HAP-1 (cell line): ENCODE measurements around the gene SZT2.
"Not testable (repeated sequence)": the region's sequence is repeated elsewhere in the genome, so short reads cannot be mapped to it uniquely, and the experiment has no call there.

ENCODE experiments used
- DNase-seq, 2 experiments: peaks; one replicate each; pipeline ENCODE4 v3.0.0-alpha.2; 2016 to 2020; ENCODE audit warnings: low spot score in 2 of 2
- H3K27me3 ChIP-seq: fragments of 250-450 bp; sonication (Bioruptor Pico); 2 replicates; pipeline ENCODE4 v1.5.1; 2020; ENCODE audit warnings: low read depth, mild to moderate bottlenecking, moderate library complexity
- H3K36me3 ChIP-seq: fragments of 250-450 bp; sonication (Bioruptor Pico); replicated peaks from 2 replicates; pipeline ENCODE4 v1.5.1; 2020; ENCODE audit warnings: mild to moderate bottlenecking
- H3K4me1 ChIP-seq: fragments of 250-450 bp; sonication (Bioruptor Pico); 2 replicates; pipeline ENCODE4 v1.5.1; 2020; ENCODE audit warnings: mild to moderate bottlenecking
- H3K4me3 ChIP-seq: fragments of 250-450 bp; sonication (Bioruptor Pico); 2 replicates; pipeline ENCODE4 v1.5.1; 2020; ENCODE audit warnings: mild to moderate bottlenecking, moderate library complexity
- H3K9me3 ChIP-seq: fragments of 250-450 bp; sonication (Bioruptor Pico); 2 replicates; pipeline ENCODE4 v1.5.1; 2020; ENCODE audit warnings: mild to moderate bottlenecking, moderate library complexity
- in situ Hi-C: fragments of 300-500 bp; cut with MboI; formaldehyde crosslinking; loops from 3 replicates; pipeline ENCODE4 v1.14.3; 2020; ENCODE audit warnings: low sequenced_read_pairs, inconsistent platforms, mixed read lengths

SZT2 gene

DNA sequence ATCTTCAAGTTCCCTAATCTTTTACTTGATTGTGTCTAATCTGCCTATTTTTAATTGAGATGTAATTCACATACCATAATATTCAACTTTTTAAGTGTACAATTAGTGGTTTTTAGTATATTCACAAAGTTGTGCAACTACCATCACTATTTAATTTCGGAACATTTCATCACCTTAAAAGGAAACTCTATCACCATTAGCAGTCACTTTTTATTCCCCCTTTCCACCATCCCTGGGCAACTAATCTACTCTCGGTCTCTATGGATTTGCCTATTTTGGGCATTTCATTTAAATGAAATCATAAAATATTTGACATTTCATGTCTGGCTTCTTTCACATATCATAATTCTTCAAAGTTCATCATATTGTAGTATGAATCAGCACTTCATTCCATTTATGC is 94.7 kb downstream of the SZT2 start:
- Histone ChIP-seq H3K4me3 (no peak overlapping the region), H3K27me3 (no peaks in the 10 kb centered on the region), H3K36me3 (no peaks in the 10 kb centered on the region), H3K4me1 (no peaks in the 10 kb centered on the region), H3K9me3 (no peaks in the 10 kb centered on the region)
- in situ Hi-C loops = no loop called here
- no peak for DNase-seq

DNA sequence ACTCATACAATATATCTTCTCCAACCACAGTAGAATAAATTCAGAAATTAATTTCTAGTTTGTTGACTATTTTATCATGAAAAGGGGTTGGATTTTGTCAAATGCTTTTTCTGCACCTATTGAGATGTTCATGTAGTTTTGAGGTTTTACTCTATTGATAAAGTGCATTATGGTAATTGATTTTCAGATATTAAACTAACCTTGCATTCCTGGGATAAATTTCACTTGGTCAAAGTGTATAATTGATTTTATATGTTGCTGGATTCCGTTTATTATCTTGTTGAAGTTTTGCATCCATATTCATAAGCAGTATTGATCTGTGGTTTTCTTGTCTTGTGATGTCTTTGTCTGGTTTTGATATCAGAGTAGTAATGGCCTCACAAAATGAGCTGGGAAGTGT is 98.5 kb downstream of the SZT2 start:
- Histone ChIP-seq H3K4me1 (no peaks in the 10 kb centered on the region), H3K9me3 (no peaks in the 10 kb centered on the region), H3K4me3 (no peak overlapping the region), H3K36me3 (no peaks in the 10 kb centered on the region), H3K27me3 (no peaks in the 10 kb centered on the region)
- in situ Hi-C loops = no loop called here
- DNase-seq = no peak

DNA sequence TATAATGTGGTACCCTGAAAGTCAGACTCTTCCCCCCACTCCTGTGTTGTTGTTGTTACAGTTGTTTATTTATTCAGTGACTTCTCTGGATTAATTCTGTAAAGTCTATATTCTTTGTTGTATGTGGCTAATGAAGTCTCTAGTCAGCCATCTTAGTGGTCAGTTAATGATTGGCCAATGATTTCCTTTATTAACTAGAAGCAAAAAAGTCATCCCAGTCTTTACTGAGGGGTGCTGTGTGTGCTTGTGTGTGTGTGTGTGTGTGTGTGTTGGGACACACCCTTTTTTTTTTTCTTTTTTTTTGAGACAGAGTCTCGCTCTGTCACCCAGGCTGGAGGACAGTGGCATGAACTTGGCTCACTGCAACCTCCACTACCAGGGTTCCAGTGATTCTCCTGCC is 101.4 kb downstream of the SZT2 start:
- H3K9me3 ChIP-seq = no peaks in the 10 kb centered on the region
- peaks cover 3% of the 10 kb centered on the region; the same call in 1 of the 2 replicates for H3K27me3 ChIP-seq
- H3K4me1 ChIP-seq = no peaks in the 10 kb centered on the region
- no peak for DNase-seq
- in situ Hi-C loops = no loop called here
- no peak overlapping the region for H3K4me3 ChIP-seq
- no peaks in the 10 kb centered on the region for H3K36me3 ChIP-seq

DNA sequence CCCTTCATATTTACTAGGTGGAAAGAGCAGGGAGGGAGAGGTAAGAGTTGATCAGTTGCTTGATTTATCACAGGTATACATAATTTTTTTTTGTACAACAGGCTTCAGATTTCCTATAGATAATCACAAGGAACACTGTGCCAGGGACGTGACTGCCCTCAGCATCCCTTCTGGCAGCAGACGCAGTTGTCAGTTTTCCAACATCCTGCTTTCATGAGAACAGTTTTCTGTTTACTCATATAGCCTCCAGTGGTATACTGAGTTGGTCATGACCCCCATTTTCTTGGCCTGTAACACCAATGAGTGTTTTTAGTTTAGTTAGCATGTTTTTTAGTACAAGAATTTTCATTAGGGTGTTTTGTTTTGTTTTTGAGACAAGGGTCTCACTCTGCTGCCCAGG is 103.1 kb downstream of the SZT2 start:
- Histone ChIP-seq H3K27me3 (peaks cover 3% of the 10 kb centered on the region; the same call in 1 of the 2 replicates), H3K36me3 (no peaks in the 10 kb centered on the region), H3K4me3 (no peak overlapping the region), H3K9me3 (no peaks in the 10 kb centered on the region), H3K4me1 (no peaks in the 10 kb centered on the region)
- in situ Hi-C loops = no loop called here
- DNase-seq = no peak

DNA sequence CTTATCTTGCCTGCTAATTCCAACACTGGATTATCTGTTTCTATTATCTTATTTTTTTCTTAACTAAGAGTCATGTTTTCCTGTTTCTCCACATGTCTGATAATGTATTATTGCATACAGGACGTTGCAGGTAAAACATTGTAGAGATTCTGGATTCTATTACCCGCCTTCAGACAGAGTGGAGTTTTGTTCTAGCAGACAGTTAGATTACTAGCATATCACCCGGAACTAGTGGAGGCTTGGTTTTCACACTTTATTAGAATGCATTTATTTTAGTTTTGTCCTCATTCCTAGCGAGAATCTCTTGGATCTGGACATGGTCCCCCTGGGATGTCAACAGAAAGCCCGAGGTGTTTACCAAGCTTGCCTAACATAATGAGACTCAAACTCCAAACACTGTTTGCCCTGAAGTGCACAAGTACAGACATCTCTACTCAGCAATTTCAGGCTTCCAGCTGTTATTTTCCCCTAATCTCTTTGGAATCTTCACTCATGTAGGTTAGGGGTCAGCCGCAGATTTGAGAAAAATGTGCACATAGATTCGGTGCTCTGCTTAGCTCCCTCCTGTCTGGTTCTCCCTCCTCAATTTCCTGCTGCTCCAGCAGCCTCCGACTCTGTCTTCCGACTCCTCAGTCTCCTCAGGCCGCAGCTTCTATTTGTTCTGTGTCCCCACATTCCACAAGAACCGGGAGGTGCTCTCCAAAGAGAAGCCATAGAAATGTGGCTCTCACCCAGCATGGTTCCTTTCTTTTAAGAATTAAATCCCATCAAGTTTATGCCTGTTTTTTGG is 104.2 kb downstream of the SZT2 start:
- Histone ChIP-seq H3K4me3 (no peak overlapping the region), H3K27me3 (peaks cover 3% of the 10 kb centered on the region; the same call in 1 of the 2 replicates), H3K36me3 (no peaks in the 10 kb centered on the region), H3K4me1 (no peaks in the 10 kb centered on the region), H3K9me3 (no peaks in the 10 kb centered on the region)
- in situ Hi-C loops = no loop called here
- DNase-seq = no peak

DNA sequence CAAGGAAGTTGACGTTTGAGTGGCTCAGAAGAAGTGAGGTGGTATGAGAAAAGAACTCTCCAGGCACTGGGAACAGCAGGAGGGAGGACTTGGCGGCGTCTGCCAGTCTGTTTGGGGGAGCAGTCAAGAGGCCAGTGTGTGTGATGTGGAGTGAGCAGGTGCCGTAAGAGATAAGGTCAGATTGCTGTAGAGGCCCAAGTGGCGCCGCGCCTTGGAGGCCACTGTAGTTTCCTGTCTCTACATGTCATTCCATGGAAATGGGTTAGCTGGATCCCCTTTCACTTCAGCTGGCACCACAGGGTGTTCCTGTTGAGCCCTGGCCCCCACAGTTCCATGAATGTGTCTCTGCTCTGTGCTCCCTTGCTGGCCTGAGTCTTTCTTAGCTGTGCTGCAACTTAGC is 105.5 kb downstream of the SZT2 start:
- Histone ChIP-seq H3K27me3 (peaks cover 3% of the 10 kb centered on the region; the same call in 1 of the 2 replicates), H3K4me3 (no peak overlapping the region), H3K36me3 (no peaks in the 10 kb centered on the region), H3K4me1 (no peaks in the 10 kb centered on the region), H3K9me3 (no peaks in the 10 kb centered on the region)
- in situ Hi-C loops = no loop called here
- no peak for DNase-seq

DNA sequence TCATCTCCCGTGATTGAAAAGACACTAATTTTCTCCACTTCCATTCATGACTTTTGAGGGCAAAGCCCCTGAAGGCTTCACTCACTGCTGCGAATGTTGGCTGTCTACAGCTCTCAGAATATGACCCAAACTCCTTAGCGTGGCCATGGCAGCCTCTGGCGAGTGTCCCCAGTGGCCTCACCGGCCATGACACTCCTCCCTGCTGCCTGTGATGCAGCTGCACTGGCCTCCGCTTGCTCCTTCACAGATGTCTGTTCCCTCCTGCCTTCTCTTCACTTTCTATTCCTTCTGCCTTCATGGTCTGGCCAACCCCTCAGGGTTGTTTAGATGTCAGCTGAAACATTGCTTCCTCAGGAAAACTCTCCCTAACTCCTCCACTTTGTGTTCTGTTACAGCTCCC is 110.2 kb downstream of the SZT2 start:
- H3K4me1 ChIP-seq = no peaks in the 10 kb centered on the region
- DNase-seq = no peak
- in situ Hi-C loops = no loop called here

DNA sequence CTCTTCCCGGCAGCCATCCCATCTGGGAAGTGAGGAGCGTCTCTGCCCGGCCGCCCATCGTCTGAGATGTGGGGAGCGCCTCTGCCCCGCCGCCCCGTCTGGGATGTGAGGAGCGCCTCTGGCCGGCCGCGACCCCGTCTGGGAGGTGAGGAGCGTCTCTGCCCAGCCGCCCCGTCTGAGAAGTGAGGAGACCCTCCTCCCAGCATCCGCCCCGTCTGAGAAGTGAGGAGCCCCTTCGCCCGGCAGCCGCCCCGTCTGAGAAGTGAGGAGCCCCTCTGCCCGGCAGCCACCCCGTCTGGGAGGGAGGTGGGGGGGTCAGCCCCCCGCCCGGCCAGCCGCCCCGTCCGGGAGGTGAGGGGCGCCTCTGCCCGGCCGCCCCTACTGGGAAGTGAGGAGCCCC is 112.1 kb downstream of the SZT2 start:
- H3K36me3 ChIP-seq, H3K4me1 ChIP-seq, H3K27me3 ChIP-seq, H3K4me3 ChIP-seq, DNase-seq, in situ Hi-C loops, H3K9me3 ChIP-seq: not testable (repeated sequence)

More for the DNA sequence above, 110.2 kb downstream of the SZT2 start:
- Histone ChIP-seq H3K4me3 (no peak overlapping the region), H3K9me3 (no peaks in the 10 kb centered on the region), H3K36me3 (no peaks in the 10 kb centered on the region), H3K27me3 (peaks cover 3% of the 10 kb centered on the region; the same call in 1 of the 2 replicates)

DNA sequence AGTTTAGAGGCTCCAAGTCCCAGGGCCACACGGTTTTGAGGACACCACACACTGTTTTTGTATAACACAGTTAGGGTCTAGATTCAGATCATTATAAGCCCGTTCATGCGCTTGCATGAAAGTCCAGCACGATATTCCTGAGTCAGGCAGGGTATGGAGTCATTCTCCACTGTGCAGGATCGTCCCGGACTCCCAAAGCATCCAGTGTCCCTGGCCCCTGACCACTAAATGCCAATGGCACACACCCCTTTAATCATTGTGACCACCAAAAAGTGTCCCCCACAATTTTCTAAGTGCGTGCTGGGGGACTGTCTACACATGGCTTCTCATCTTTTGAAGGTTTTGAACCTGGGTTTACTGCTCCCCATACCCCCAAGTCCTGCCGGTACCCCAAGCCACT is 113.8 kb downstream of the SZT2 start:
- Histone ChIP-seq H3K27me3 (no peaks in the 10 kb centered on the region), H3K4me3 (no peak overlapping the region), H3K9me3 (no peaks in the 10 kb centered on the region), H3K36me3 (no peaks in the 10 kb centered on the region), H3K4me1 (no peaks in the 10 kb centered on the region)
- in situ Hi-C loops = no loop called here
- DNase-seq = no peak
